NCI-H2107 treated with DMSO at 0.1 percent for 48 hours (cell line): ENCODE results near the gene RASSF4.

Experiments used
- DNase-seq: peaks from one replicate; lab custom pipeline; 2025; ENCODE audit not compliant: unreplicated experiment; lab: John Stamatoyannopoulos, UW

Gene RASSF4

GRCh38 chr10:44974082-44974627, 14.6 kb downstream of the RASSF4 start:
- DNase-seq: no peak

GRCh38 chr10:44974628-44975430, 15.2 kb downstream of the RASSF4 start:
- no peak for DNase-seq

- peak; percentile 75 for DNase-seq
Measured at GRCh38 chr10:44975431-44976331, 16.1 kb downstream of the RASSF4 start.

GRCh38 chr10:44976352-44977198, 17.0 kb downstream of the RASSF4 start:
- DNase-seq: no peak

GRCh38 chr10:44977287-44978212, 17.9 kb downstream of the RASSF4 start:
- no peak for DNase-seq

GRCh38 chr10:44978213-44978569, 18.6 kb downstream of the RASSF4 start:
- no peak for DNase-seq

- DNase-seq: peak; percentile 77
Measured at GRCh38 chr10:44978570-44979280, 19.1 kb downstream of the RASSF4 start, which contains the start of gene DEPP1. Gene DEPP1, minus strand, starts transcription at chr10:44978809. Its CDS starts 779 bp downstream, at chr10:44978030.

- no peak for DNase-seq
Measured at GRCh38 chr10:44979281-44980191, 19.9 kb downstream of the RASSF4 start.

GRCh38 chr10:44980309-44981171, 20.9 kb downstream of the RASSF4 start:
- DNase-seq: no peak

- no peak for DNase-seq
Measured at GRCh38 chr10:44981172-44982113, 21.8 kb downstream of the RASSF4 start.

- no peak for DNase-seq
Measured at GRCh38 chr10:44982114-44982460, 22.5 kb downstream of the RASSF4 start.

- no peak for DNase-seq
Measured at GRCh38 chr10:44982496-44982895, 22.9 kb downstream of the RASSF4 start.

- DNase-seq: no peak
Measured at GRCh38 chr10:44983066-44983894, 23.7 kb downstream of the RASSF4 start.

- no peak for DNase-seq
Measured at GRCh38 chr10:44983895-44984278, 24.3 kb downstream of the RASSF4 start.

GRCh38 chr10:44984671-44985101, 25.1 kb downstream of the RASSF4 start:
- no peak for DNase-seq
